D341Med (cell line): ENCODE data around the gene GAS2L2.

Experiments
- DNase-seq: peaks from one replicate; pipeline ENCODE4 v3.0.0; 2012; ENCODE audit warnings: low spot score

The GAS2L2 gene

GRCh38 chr17:35694906-35695305, 58.1 kb downstream of the GAS2L2 start:
- no peak for DNase-seq
